RWPE1 (cell line): Measurements from ENCODE around the gene CDC42EP3.
A peak's percentile ranks its signal among the peaks of the same experiment; 100 is the strongest.

Experiments
- CTCF ChIA-PET: fragments of 350-600 bp; sonication (Branson Sonifier 250); formaldehyde crosslinking; extraction: SDS; loops from one replicate; lab custom pipeline; 2021; lab: Yijun Ruan, JAX
- POLR2A ChIA-PET: fragments of 400-600 bp; formaldehyde crosslinking; extraction: SDS; loops from one replicate; lab custom pipeline; 2020; ENCODE audit warnings: antibody characterized with exemption; ENCODE audit not compliant: low non-redundant PET; lab: Yijun Ruan, JAX
- DNase-seq: peaks from one replicate; pipeline ENCODE4 v3.0.0; 2012; ENCODE audit warnings: low spot score
- H3K27ac ChIP-seq: fragments of 450-650 bp; 2 replicates; pipeline ENCODE4 v1.5.1; 2017
- TF ChIP-seq, protein P1 (sequence below): fragments of 450-650 bp; conservative IDR thresholded peaks from 2 replicates; pipeline ENCODE4 v1.5.1; 2017; ENCODE audit warnings: low read depth, mild to moderate bottlenecking

Gene CDC42EP3

DNA sequence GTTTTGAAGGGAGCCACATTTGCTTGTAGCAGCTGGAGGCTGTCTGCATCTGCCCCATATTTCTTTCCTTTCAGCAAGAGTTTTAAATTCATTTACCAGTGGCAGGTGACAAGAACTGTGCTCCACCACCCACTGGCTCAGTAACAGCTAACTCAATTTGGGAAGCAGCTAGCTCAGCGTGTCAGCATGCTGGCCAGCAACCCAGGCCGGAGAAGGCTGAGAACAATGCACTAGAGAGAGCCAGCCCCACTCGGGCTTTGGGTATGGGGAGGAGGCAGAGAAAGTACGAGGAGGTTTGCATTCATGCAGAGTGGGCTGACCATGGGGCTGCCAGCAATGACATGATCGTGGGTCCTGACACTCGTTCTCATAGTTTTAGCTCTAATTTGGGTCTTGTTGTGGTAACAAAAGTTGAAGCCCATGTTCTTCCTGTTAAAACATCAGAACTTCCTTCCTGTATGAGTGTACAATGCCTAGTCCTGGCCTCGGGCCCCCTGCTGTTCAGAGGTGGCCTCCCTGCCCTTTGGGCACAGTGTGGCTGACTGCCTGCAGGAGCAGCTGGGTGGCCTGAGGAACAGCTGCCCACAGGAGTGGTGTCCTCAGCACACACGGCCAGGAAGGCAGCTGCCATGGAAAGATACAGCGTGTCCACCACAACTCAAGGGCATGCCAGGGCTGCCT lies 23.0 kb downstream of the CDC42EP3 start:
- peak overlapping the region; percentile 24 for H3K27ac ChIP-seq
- TF ChIP-seq, protein P1, sequence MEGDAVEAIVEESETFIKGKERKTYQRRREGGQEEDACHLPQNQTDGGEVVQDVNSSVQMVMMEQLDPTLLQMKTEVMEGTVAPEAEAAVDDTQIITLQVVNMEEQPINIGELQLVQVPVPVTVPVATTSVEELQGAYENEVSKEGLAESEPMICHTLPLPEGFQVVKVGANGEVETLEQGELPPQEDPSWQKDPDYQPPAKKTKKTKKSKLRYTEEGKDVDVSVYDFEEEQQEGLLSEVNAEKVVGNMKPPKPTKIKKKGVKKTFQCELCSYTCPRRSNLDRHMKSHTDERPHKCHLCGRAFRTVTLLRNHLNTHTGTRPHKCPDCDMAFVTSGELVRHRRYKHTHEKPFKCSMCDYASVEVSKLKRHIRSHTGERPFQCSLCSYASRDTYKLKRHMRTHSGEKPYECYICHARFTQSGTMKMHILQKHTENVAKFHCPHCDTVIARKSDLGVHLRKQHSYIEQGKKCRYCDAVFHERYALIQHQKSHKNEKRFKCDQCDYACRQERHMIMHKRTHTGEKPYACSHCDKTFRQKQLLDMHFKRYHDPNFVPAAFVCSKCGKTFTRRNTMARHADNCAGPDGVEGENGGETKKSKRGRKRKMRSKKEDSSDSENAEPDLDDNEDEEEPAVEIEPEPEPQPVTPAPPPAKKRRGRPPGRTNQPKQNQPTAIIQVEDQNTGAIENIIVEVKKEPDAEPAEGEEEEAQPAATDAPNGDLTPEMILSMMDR = no peak
- CTCF ChIA-PET = interaction anchor here (0.6 kb wide), 1 partner anchor 228 kb away, joined by 6 read pairs; no protein-coding TSS in a partner anchor
- POLR2A ChIA-PET = no interaction called here
- no peak for DNase-seq

DNA sequence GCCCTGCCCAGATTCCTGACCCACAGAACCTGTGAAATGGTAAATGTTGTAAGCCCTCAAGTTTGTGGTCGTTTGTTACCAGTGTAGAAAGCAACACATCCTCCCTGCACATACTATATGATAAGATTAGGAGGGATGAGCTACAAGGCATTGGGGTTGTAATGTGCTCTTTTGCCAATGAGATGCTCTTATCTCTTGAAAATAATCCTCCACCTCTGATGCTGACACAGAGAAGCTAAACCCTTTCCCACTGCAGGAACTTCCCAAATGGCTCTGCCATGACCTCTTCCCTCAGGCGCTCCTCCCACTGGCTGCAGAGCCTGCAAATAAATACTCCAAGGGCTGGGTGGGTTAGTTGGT lies 23.5 kb downstream of the CDC42EP3 start:
- DNase-seq = no peak
- POLR2A ChIA-PET = no interaction called here
- CTCF ChIA-PET = no interaction called here
- H3K27ac ChIP-seq = peak overlapping the region; percentile 24
- TF ChIP-seq, protein P1 = no peak

GRCh38 chr2:37645836-37646235 lies 25.6 kb downstream of the CDC42EP3 start:
- H3K27ac ChIP-seq = peak overlapping the region; percentile 69
- CTCF ChIA-PET = interaction anchor here (0.6 kb wide), 1 partner anchor 249 kb away, joined by 4 read pairs; no protein-coding TSS in a partner anchor
- DNase-seq = no peak
- POLR2A ChIA-PET = no interaction called here
- TF ChIP-seq, protein P1 = no peak

GRCh38 chr2:37645362-37645761 lies 26.1 kb downstream of the CDC42EP3 start:
- TF ChIP-seq, protein P1 = no peak
- peak; percentile 45 for DNase-seq
- POLR2A ChIA-PET = no interaction called here
- H3K27ac ChIP-seq = peak overlapping the region; percentile 69
- CTCF ChIA-PET = no interaction called here

GRCh38 chr2:37644191-37644590 lies 27.3 kb downstream of the CDC42EP3 start:
- CTCF ChIA-PET = interaction anchor here (0.6 to 0.7 kb wide), 4 partner anchors 28 to 156 kb away, joined by 3 to 4 read pairs (median 4); no protein-coding TSS in a partner anchor
- H3K27ac ChIP-seq = no peak overlapping the region
- no peak for DNase-seq
- TF ChIP-seq, protein P1 = no peak
- POLR2A ChIA-PET = no interaction called here

DNA sequence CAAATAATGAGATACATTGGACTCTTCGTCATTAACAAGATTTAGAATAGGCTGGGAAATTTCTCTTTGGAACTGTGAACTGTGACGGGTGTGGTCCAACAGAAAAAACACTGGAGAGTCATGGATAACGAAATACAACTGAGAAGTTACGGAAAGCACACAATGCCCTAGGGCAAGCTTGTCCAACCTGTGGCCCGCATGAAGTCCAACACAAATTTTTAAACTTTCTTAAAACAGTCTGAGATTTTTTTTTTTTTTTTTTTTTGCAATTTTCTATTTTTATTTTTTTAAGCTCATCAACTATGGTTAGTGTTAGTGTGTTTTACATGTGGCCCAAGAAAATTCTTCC lies 27.7 kb downstream of the CDC42EP3 start:
- TF ChIP-seq, protein P1 = no peak
- no peak overlapping the region for H3K27ac ChIP-seq
- ChIA-PET CTCF (interaction anchor here (0.6 to 0.7 kb wide), 5 partner anchors 28 to 248 kb away, joined by 3 to 4 read pairs (median 4); no protein-coding TSS in a partner anchor), POLR2A (no interaction called here)
- DNase-seq = no peak
